GF-D8 (cell line): ENCODE results near the gene ZNF554.
"Not testable (repeated sequence)": the region's sequence is repeated elsewhere in the genome, so short reads cannot be mapped to it uniquely, and the experiment has no call there.

Experiments used
- DNase-seq: peaks from one replicate; lab custom pipeline; 2025; lab: John Stamatoyannopoulos, UW

The ZNF554 gene

DNA sequence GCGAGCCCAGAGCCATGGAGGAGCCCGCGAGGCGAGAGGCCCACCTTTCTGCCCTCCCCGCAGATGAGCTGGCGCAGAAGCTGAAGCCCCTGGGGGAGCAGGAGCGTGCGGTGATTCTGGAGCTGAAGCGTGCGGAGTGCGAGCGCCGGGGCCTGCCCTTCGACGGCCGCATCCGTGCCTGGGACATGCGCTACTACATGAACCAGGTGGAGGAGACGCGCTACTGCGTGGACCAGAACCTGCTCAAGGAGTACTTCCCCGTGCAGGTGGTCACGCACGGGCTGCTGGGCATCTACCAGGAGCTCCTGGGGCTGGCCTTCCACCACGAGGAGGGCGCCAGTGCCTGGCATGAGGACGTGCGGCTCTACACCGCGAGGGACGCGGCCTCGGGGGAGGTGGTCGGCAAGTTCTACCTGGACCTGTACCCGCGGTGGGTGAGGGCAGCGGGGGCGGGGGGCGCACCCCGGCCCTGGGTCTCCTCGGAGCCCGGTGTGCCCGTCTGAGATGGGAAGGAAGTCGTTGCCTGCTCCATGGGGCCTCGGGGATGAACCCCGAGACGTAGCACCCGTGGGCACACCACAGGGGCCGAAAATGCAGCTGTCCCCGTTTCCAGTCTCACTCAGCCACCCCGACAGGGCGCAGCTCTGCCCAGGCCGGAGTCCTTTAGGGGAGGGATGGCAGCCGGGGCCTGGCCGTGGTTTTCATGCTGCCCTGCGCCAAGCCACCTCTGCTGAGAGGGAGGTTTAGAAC is 12.1 kb upstream of the ZNF554 start:
- no peak for DNase-seq

DNA sequence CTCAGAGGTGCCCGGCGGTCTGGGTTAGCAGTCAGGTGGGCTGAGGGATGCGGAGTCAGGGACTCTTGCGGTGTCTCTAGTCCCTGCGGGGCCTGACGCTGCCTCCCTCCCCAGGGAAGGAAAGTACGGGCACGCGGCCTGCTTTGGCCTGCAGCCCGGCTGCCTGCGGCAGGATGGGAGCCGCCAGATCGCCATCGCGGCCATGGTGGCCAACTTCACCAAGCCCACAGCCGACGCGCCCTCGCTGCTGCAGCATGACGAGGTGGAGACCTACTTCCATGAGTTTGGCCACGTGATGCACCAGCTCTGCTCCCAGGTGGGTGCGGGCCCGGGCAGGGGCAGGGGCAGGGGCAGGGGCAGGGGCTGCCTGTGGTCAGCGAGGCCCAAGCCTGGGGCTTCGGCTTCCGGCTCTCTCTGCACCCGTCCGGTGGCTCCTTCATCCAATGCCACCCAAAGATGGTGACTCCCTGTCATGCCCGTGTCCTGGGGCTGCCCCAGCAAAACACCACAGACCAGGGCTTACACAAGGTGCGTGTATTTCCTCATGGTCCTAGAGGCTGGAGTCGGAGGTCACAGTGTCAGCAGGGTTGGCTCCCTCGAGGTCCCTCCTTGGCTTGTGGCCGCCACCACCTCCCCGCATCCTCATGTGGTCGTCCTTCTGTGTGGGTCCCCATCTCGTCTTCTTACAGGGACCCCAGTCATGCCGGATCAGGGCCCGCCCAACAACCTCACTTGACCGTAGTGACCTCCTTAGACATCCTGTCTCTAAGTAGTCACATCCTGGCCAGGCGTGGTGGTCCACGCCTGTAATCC is 11.3 kb upstream of the ZNF554 start:
- no peak for DNase-seq

DNA sequence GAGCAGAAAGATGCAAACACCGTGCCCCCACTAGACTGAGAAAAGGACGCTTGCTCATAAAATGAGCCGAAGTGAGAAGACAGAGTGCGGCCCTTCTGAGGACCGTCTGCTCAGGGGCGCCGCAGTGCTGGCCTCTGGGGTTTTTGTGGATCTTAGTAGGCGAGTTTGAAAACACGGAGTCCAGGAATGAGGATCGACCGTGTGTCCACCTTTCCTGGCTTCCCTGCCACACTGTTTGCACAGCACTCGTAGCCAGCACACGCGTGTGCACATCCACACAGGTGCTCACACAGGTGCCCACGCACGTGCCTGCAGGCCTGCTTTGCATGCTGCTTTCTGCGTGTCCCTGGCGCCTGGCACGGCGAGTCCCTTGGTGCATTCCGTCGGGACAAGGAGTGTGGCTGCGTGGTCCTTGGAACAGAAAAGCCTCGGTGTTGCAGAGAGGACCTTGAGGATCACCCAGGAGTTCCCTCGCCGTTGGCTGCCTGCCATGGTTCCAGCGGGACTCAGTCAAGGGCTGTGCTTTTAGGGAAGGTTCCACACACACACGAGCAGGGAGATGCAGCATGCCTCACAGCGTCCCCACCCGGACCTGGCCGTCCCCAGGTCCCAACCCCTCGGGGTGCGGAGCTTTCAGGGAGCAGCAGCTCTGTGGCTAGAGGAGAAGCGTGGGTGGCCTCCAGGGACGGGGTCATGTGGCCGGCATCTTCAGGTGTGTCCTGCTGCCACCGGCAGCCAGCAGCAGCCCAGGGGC is 10.1 kb upstream of the ZNF554 start:
- no peak for DNase-seq

DNA sequence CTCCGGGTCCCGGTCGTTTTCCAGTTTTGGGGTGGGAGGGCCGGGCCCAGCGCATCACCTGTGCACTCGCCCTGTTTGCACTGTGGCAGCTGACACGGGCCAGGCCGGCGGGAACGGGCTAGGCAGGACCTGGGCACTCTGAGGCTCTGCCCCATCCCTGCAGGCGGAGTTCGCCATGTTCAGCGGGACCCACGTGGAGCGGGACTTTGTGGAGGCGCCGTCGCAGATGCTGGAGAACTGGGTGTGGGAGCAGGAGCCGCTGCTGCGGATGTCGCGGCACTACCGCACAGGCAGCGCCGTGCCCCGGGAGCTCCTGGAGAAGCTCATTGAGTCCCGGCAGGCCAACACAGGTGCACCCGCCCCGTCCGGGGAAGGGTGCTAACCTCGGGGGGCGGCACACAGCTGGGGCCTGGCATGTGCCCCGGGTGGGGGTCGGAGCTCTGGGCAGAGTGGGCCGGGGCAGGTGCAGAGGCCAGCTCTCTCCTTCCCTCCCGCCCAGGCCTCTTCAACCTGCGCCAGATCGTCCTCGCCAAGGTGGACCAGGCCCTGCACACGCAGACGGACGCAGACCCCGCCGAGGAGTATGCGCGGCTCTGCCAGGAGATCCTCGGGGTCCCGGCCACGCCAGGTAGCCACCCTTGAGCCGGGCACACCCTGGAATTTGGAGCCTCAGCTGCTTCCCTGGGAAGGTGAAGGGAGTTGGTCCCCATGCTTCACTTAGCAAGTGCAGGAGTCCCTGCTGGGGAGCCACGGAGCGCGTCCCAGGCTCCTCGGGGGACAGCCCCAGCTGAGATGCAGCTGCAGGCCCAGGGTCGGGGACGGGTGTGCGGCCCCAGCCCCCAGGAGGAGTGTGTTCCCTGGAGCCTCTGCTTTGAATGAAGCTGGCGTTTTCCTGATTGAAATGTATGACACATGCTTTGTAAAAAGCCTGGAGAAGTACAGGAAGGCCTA is 9.3 kb upstream of the ZNF554 start:
- no peak for DNase-seq

DNA sequence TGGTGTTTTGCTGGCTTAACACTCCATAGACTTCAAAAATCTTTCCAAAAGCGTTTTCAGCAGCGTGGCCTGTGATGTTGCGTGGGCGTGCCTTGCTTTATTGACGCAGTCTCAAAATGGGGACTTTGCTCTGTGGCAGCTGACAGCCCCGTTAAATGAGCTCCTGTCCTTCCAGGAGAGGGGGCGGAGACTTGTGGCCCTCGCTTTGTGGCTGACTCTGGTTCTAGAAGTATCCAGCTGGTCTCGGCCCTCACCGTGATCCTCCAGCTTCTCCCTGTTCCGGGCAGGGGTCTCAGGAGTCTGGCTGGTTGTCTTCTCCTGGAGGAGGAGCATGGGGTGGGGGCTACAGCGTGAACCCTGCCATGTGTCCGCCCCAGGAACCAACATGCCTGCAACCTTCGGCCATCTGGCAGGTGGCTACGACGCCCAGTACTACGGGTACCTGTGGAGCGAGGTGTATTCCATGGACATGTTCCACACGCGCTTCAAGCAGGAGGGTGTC is 8.4 kb upstream of the ZNF554 start:
- no peak for DNase-seq

DNA sequence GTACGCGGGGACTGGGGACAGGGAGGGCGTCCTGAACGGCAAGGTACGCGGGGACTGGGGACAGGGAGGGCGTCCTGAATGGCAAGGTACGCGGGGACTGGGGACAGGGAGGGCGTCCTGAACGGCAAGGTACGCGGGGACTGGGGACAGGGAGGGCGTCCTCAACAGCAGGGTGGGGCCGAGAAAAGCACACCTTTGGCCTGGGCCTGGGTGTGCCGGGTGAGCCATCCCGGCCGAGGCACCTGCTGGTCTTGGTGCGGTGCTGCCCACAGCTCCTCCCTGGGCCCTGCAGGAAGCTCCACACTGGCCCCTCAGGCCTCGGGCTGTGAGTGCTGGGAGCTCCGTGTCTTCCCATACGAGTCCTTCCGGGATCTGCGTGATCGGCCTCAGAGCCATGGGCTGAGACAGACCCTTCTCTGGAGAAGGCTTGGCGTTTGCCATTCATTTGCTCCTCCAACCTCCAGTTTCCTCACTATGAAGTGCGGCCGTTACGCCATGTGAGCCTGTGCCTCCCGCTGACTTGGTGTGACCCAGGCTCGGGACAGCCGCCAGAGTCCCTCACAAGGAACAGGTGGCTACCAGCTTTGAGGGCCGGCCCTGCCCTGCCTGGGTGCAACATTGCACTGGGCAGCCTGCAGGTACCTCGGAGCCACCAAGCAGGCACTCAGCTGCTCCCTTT is 7.8 kb upstream of the ZNF554 start:
- DNase-seq, result no peak

DNA sequence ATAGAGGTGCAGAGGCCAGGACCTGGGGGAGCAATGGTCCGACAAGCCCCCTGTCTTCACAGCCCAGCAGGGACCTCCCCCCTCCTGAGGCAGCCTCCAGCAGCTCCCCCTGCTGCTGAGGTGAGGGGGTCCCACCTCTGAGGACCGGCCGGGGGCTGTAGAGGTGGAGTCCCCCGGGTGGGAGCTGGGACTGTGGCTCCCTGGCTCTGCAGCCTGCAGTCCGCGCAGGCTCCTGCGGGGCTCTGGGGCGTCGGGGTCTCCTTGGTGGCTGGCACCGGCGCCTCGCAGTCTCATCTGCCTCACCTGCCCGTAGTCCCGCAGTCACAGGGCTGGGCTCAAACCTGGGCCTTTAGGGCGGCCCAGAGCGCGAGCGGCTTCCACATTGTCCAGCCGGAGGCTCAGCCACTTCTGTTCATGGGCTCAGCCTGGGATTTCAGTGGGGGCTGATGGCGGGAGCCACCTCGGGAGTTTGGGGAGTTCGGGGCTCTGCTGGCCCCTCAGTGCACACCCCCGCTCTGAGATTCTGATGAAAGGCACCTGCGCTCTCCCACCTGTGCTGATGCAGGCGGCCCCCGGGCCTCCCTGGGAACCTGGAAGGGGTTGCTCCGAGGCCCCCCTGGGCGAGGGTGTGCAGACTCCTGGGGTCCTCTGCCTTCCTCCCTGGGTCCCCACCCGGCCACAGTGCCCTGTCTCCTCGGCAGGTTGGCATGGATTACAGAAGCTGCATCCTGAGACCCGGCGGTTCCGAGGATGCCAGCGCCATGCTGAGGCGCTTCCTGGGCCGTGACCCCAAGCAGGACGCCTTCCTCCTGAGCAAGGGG is 7.0 kb upstream of the ZNF554 start:
- no peak for DNase-seq

DNA sequence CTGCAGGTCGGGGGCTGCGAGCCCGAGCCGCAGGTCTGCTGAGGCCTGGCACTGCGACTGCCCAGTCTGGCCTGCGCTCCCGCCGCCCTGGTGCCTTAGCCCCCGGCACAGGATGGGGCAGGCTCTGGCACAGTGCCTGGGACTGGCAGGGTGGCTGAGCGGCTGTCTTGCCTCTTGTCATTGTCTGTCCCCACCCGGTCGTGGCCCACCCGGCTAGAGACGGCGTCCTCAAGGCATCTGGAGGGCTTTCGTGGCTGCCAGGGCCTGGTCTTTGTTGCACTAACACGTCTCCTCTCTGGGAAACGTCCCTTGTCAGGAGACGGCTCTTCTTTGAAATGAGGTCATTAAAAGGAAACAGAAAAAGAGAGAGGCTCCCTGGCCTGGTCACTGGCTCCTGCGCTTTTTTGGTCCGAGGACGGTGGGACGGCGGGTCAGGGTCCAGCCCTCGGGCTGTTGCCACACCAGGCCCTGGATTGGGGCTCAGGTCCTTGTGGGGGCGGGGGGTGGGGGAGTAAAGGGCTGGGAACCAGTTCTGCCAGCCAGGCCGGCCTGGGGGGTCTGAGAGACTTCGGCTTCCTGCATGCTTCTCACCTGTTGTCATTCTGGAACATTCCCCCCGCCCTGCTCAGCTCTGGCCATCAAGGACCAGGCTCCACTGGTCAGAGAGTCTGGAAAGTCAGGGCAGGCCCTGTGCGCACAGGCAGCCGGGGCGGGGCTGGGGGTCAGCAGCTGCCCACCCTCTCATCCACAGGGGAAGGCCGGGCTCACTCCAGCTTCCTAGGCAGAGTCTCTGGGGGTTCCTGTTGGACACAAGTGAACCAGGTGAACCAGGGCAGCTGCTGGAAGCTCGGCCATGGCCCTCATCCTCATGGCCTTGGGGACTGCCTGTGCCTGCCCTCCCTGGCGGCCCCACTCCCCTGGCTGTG is 6.2 kb upstream of the ZNF554 start:
- no peak for DNase-seq

DNA sequence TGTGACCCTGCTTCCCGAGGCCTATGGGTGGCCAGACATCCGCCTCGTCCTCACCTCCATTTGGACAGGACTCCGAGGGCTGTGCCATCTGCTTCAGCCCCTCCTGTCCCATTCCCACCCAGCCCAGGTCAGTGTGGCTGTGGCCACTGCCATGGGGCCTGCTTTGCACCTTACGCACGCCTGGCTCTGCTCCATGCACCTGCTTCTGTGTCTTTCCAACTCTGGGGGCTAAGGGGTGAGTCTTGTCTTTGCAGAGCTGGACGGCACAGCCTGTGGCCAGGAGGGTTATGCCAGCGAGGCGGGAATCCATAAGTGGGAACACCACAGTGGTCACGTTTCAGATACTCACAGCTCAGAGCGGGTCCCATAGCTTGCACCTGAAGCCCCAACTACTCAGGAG is 5.2 kb upstream of the ZNF554 start:
- no peak for DNase-seq

DNA sequence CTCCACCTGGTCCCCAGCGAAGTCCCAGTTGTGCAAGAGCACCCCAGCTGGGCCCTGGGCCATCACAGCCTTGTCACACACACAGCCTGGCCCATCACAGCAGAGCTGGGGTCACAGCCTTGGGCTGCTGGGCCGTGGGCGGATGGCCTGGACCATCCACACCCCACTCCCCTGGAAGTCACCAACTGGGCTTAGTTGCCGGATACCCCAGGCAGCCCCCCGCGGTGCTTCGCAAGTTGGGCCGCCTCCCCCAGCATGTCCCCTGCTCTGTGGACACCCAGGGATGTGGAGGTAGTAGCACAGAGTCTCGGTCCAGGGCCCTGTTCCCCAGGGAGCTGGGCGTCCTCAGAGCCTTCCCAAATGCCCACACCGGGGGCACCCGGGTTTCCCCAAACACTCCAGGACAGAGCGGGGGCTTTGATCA is 4.5 kb upstream of the ZNF554 start:
- no peak for DNase-seq

DNA sequence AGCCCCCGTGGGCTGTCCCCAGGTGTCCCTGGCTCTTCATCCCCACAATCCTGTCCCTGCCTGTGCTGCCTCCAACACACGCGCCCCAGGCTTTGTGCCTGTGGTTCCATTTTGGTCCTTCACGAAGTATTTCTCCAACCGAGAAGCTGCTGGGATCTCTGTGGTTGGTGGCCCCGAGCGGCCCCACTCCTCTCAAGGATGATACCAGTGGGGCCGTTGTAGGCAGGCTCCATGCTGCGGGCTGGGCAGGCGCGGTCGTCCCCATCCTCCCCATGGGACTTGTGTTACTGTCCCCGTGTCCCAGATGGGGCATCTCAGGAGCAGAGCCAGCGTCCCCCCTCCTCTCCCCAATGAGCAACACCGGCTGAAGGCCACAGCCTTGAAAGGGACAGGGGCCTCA is 3.7 kb upstream of the ZNF554 start:
- DNase-seq, result no peak

DNA sequence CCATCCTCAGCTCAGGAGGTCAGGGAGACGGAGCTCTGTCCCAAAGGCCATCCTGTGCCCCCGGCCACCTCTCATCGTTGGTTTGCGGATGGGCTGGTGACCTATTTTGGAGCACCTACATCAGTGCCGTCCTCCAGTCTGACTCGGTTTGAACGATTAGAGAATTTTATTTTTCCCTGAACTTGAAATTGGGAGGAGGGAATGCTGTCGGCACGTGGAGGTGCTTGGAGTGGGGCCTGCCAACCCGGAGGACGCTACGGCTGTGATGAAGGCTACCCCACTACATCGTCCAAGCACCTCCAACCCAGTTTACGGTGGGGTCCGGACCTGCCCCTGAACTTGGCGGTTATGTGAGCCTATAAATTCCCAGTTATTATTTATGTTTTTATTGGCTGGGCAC is 3.0 kb upstream of the ZNF554 start:
- DNase-seq, result no peak

DNA sequence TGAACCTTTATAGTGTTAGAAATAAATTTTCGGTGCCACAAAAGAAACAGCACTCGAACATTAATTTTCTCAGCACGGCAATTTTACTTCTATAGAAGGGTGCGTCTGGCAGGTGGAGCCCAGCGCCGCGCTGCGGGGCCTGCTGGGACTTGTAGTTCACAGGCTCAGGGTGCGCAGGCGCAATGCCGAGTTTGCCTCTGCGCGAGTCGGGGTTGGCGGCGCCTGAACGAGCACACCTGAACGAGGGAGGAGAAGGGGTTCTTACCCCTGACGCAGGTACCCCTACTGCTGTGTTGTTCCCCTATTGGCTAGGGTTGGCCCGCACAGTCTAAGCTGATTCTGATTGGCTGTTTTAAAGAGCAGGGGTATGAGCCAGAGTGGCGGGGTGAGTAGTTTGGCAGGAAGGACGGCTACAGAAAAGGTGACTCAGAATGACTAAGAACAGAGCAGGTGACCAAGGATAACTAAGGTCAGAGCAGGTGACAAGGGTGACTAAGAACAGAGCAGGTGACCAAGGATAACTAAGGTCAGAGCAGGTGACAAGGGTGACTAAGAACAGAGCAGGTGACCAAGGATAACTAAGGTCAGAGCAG is 2.3 kb upstream of the ZNF554 start:
- not testable (repeated sequence) for DNase-seq

DNA sequence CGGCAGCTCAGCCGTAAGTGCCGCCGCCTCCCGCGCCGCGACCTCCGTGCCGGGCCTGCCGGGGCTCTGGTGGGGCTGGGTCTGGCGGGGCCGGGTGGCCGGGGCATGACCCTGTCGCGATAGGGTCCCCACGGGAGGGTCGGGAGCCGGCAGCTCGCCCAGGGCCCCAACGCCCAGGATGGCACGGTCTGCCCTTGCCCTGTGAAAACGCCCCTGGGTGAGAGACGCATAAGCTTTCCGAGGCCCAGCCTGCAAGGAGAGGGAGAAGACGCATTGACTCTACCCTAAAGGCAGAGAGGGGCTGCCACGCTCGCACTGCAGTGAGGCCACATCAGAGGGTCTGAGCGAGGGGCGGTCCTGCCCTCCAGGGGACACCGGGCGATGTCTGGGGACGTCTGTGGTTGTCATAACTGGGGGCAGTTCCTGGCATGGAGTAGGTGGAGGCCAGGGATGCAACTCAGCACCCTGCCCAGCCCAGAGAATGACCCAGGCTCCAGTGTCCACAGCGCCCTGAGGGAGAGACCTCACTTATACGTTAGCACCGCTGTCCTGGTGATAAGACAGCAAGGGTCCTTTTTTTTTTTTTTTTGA is 539 bp downstream of the ZNF554 start:
- no peak for DNase-seq

DNA sequence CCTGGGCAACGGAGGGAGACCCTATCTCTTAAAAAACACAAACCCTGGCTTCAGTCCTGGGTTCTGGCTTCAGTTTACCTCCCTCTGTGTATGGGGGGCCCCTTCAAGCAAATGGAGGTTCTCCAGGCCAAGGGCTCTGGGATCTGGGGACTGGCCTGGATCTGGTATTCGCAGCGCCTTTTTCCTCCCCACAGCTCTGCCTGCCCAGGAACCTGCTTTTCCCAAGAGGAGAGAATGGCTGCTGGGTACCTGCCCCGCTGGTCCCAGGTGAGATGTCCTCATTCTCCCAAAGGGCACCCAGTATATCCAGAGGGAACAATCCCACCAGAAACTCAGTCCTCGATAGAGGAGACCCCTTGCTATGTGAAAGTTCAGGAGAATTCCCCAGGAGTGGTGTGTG is 3.2 kb downstream of the ZNF554 start:
- no peak for DNase-seq

DNA sequence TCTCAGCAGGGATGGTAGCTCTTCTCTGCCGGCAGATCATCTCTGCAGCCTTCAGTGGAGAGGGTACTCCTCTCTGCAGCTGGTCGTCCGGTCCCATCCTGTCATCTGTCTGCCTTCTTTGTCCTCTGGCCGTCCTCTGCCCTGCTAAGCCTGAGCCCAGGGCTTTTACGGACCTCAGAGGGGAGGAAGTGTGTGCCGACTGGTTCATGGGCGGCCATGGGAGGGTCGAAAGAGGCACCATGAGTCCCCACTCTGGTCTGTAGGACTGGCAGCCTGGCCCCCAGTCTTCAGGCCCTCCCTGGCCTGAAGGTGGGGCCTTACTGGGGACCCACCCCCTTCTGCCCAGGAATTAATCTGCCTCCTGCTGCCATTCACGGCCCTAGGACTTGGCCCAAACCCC is 4.0 kb downstream of the ZNF554 start:
- DNase-seq, result no peak

DNA sequence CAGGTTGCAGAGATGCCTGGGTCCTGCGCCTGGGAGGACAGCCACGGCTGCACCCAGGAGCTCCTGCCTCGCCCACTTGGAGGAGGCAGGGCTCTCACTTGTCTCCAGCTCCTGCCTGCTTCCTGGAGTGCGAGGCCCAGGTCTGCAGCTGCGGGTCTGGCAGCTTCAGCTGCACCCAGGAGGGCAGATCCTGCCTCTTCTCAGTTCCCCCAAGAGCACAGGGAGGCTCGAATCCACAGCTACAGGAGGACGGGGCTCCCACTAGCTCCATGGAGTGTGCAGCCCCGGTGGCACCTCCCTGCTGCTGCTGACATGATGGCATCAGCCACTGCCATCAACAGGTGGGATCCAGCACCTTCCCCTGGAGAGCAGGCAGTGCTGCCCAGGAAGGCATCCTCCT is 4.5 kb downstream of the ZNF554 start:
- no peak for DNase-seq

DNA sequence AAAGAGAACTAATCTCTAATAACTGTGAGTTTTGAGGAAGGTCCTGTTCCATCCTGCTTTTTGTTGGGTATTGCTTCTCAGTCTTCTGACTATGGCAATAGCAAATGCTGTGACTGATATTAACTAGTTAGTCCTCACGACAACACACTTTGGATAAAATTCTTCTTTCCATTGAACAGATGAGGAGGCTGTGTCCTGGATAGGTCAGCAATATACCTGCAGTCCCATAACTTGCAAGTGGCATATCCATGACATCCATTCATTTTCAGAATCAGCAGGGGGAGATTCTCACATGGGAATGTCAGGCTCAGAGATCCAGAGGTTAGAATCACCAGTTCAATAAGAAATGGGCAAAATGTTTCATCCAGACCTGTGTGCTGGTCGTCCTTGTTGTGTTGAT is 7.4 kb downstream of the ZNF554 start:
- no peak for DNase-seq
